Loucy (cell line): Measurements from ENCODE around the gene FEM1B.

Experiments used
- EZH2phosphoT487 ChIP-seq: fragments of 200-600 bp; IDR thresholded peaks from 2 replicates; pipeline ENCODE4 v1.6.1; 2018; ENCODE audit warnings: antibody characterized with exemption, mild to moderate bottlenecking, moderate library complexity, borderline replicate concordance
- TF ChIP-seq, protein P1 (sequence below): fragments of 200-600 bp; sonication (generic); conservative IDR thresholded peaks from 2 replicates; pipeline ENCODE4 v1.5.1; 2014; ENCODE audit warnings: mild to moderate bottlenecking, antibody characterized with exemption, low read length

DNA sequence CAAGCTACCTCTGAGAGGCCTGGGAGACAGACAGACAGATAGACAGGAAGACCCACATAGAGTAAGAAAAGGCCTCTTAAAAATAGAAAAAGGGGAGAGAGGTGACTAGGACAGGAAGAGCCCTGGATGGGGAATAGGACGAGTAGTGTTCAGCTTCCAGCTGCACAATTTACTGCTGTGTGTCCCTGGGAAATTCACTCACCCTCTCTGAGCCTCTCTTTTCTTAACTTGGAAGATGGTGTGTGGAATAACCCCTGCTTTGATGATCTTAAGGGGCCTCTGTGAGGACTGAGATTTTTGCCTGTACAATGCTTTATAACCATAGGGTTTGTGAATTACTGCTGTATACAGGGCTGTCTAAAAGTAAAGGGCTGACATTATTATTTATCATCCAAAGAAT lies 37.5 kb downstream of the FEM1B start:
- TF ChIP-seq, protein P1, sequence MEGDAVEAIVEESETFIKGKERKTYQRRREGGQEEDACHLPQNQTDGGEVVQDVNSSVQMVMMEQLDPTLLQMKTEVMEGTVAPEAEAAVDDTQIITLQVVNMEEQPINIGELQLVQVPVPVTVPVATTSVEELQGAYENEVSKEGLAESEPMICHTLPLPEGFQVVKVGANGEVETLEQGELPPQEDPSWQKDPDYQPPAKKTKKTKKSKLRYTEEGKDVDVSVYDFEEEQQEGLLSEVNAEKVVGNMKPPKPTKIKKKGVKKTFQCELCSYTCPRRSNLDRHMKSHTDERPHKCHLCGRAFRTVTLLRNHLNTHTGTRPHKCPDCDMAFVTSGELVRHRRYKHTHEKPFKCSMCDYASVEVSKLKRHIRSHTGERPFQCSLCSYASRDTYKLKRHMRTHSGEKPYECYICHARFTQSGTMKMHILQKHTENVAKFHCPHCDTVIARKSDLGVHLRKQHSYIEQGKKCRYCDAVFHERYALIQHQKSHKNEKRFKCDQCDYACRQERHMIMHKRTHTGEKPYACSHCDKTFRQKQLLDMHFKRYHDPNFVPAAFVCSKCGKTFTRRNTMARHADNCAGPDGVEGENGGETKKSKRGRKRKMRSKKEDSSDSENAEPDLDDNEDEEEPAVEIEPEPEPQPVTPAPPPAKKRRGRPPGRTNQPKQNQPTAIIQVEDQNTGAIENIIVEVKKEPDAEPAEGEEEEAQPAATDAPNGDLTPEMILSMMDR: no peak
- TF ChIP-seq EZH2phosphoT487: no peak
